ENCODE results near the gene MCRIP1. TPM values are rescaled to one million over a fixed set of nuclear protein-coding genes. Genes with fewer than 3 reads are reported as not detected.
A peak's percentile ranks its signal among the peaks of the same experiment; 100 is the strongest.

MCRIP1 gene
- total and polyA plus RNA-seq, 2 of the 13 experiments (the other 11 are each of a cell fraction or from before 2014, with no cell fraction given): 79.7 to 84.9 TPM

- TF ChIP-seq ZNF687 (CRISPR knock-in tag; IDR thresholded peaks at IDR 0.05): 0 out of 2 replicates have a peak, but pooled peaks have one; percentile 11
- no peak for TF ChIP-seq LBX2 (CRISPR knock-in tag; IDR thresholded peaks at IDR 0.05; ENCODE audit: borderline replicate concordance)
- TF ChIP-seq ARID5B (CRISPR knock-in tag; IDR thresholded peaks at IDR 0.05): 0 out of 2 replicates have a peak, but pooled peaks have one; percentile 22
These were observed 4.5 kb upstream of the MCRIP1 start (continued) for GRCh38 chr17:81837641-81838040.
